Myocyte (in vitro differentiated cells): ENCODE results near the gene TRPM3. TPM values are rescaled to one million over a fixed set of nuclear protein-coding genes. Genes with fewer than 3 reads are reported as not detected.
A peak's percentile ranks its signal among the peaks of the same experiment; 100 is the strongest.
"Not testable (repeated sequence)": the region's sequence is repeated elsewhere in the genome, so short reads cannot be mapped to it uniquely, and the experiment has no call there.

Source experiments
- DNase-seq: peaks from one replicate; pipeline ENCODE4 v3.0.0-alpha.2; 2012; ENCODE audit warnings: low read depth
- total RNA-seq: library from RNA; depleted of rRNA; stranded (reverse); fragments of >200 nt; gene quantifications from 2 replicates; pipeline ENCODE4 v1.2.3, GENCODE V29; 2014

TRPM3 gene
- total RNA-seq, 1 donor from 2014 or later: 0.45 TPM

DNA sequence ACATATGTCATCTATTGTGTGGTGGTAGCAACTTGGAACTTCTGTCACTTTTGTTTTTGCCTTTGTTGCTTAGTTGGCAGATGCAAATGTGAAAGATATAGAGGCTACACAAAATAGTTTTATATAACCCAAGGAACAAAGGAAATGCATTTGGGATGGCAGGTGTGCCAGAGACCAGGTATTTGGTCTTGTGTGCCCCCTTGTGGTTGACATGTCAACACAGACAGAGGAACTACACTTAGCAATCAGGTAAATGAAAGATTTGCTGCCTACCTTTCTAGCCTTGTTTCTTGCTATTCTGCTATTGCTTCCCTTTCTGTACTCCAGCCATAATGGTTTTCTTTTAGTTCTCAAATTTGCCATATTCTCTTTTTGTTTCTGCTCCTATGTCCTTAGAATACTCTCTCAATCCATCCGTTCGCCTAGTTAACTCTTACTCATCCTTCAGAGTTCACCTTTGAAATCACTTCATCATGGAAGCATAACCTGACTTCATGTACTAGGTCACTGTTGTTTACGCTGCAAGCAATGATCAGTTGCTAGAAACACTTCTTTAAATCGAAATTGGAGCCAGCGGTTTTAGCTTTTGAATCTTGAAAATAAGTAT, 119.5 kb downstream of the TRPM3 start:
- peak; percentile 18 for DNase-seq

DNA sequence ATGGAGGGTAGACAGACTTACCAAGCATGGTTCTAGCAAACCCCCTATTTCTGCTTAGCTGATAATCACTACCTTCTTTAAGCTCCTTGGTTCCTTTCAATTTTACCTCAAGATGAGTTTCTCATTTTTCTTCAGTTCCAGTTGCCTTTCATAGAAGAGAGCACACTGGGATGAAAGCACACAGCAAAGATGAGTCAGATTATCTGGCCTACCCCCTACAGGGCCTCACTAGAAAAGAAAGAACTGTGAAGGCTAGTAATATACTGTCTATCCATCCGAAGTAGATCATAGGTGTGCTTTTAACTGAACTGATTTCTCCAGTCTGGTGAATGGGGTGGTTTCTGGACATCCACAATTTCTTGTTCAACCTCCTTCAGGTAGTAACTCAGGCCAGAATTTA, 122.5 kb downstream of the TRPM3 start:
- no peak for DNase-seq

DNA sequence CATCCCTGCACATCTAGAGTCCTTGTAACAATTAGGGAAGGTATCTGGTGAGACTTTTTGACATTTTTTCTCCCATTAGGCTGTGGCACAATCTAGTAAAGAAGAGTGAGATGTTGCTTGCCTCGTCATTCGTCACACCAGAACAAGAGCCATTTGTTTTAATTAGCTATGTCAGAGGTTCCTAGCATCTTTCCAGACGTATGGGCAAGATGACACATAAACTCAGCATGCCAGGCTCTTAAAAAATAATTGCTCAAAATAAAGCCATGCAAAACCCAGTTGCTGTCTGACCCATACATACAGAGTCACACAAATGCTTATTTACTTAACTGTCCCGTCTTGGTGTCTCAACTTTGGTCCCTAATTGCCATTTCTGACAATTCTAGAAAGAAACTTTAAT, 125.9 kb downstream of the TRPM3 start:
- no peak for DNase-seq

DNA sequence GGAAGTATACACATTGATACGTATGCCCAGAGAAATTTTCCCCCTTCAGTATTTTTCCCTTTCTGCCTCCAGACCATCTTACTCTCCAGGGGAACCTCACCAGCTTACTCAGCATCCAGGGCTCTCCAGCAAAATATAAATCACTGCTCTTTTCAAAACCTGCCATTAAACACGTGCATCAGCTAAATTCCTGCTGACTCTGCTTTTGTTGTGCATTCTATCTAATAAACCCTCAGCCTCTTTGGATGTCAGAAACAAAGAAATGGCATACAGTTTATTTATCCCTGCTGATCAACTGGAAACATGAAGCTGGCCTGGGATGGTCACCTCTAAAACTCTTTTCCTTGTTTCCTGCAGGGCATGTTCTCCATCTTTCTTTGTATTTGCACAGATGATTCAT, 126.8 kb downstream of the TRPM3 start:
- no peak for DNase-seq

DNA sequence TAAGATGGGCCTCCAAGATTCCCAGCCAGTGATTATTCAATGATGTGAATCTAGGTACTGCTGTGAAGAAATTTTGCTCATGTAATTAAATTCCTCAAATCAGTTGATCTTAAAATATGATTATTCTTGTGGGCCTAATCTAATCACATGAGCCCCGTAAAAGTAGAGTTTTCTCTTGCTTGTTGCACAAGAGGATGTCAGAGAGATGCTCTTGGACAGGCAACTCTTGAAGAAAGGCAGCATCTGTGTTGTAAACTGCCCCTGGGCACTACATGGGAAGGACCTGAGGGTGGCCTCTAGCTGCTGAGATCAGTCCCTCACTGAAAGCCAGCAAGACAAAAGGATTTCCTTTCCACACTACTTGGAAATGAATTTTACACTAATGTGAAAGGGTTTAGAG, 132.9 kb downstream of the TRPM3 start:
- no peak for DNase-seq

DNA sequence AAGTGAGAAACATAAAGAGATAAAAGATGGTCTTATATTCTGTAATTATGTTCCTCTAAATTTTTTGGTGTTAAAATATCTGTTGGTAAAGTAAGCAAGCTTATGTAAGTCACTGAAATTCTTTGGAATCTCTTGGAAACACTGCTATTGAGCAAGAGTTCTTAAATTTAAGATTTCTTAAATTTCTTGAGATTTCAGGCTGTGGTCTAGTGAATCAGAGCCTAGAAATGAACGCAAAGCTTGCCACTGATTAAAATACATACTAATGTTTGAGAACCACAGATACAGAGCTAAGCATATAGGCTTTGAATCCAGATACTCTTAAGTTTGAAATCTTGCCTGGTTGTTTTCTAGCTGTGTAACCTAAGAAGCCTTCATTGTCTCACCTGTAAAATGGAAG, 133.4 kb downstream of the TRPM3 start:
- DNase-seq: peak; percentile 26

DNA sequence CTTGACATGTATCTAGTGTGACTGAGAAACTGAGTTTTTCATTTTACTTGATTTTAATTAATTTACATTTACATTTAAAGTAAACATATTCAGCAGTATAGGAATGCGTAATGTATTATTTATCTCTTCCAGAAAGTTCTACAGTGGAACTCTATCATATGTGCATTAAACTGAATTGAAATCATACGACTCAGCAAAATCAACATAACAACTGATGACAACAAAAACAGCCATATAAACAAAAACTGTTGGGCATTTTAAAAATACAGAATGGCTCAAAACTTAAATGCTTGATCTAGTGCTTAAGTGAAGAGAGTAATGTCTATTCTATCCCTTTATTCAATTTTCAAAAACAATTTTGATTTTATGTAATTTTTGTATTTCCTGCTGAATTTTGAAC, 134.4 kb downstream of the TRPM3 start:
- DNase-seq: no peak

DNA sequence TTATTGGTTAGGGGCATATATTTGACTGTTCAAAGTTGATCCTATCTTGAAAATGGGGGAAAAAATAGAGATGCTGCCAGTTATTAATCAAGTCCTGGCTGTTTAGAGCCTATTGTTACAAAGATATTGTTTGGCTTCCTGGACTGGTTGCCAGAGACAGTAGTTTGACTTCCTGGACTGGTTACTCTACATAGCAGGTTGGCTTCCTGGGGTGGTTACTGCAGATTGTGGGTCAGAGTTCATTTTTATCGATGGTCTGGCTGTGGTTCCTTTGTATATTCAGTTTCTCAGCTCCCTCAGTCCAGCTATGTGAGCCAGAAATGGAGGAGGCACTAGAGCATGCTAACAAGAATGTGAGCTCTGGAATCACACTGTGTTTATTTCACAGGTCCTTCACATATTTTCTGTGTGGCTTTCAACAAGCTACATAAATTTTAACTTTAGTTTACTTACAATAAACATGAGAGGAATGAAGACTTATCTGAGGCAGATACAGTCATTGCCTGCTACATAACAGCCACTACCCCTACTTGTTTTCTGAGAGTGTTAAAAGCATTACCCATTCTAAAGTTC, 137.6 kb downstream of the TRPM3 start:
- DNase-seq: no peak

DNA sequence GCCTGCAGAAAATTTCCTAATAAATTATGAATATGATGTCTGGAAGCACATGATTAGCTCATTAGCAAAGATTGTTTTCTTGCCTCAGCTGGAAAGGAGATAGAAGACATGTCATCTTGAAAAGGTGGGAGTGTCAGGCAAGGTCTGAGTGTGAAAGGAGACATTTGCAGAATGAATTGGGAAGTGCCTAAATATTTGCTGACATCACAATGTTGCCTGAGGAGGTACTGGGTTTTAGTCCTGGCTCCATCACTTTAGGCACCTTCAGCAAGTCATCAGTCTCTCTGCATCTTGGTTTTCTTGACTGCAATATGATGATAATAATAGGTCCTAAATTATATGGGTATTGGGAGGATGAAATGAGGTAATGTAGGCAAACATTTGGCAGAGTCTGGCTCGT, 140.1 kb downstream of the TRPM3 start:
- no peak for DNase-seq

DNA sequence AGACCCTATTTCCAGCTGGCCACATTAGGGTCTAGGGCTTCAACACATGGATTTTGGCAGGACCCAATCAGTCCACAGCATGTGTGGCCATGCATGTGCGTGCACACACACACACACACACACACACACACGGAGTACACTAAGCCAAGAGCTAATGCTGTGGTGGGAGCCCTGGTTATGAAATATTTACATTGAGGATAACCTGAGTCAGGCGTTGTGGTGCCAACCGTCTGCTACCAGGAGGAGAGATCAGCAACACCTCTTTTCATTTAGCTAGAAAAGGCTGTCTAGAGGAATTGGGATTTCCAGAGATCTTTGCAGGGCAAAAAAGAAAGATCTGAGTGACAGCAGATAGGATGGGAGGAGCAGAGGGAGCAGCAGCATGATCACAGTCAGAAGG, 141.5 kb downstream of the TRPM3 start:
- no peak for DNase-seq

DNA sequence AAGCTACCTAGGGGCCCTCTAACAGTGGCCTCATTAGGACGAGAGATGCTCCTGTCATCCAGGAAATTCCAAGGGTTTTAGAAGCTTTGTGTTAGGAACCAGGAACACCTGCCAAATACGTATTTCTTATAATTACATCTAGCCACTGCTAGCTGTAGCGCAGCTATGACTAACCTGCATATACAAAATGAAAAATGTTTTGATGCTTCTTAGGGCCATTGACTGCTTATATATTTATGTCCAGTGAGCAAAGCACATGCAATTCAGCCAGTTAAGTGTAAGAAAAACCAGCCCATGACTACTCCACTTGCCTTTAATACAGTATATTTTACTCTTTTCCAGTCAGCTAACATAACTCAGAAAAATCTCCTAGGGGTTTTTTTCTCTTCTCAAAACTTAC, 143.3 kb downstream of the TRPM3 start:
- DNase-seq: no peak

DNA sequence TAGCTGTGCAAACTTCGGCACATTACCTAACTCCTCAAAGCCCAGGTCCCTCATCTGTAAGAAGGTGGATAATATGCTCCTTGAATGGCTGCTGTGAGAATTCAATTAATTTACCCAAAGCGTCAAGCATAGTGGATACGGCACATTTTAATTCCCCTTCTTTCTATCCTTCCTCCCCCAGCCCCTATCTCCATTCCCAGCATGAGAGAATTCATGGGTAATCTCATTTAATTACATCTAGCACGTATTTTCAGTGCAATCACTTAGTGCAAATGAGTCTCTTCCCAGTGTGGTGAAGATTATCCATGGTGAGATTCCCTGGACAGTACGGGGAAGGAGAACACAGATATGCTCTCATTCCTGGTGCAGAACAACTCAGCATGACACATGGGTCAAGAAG, 145.6 kb downstream of the TRPM3 start:
- DNase-seq: no peak

DNA sequence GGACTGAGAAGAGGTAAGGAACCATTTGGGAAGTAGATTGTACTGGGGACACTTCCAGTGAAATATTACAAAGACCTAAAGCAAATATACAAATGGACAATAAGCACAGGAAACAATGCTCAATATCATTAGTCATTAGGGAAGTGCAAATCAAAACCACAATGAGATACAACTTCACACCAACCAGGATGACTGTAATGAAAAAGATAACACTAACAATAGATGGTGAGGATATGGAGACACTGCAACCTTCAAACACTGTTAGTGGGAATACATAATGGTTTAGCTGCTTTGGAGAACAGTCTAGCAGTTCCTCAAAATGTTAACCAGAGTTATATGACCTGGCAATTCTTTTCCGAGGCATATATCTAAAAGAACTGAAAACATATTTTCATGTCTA, 149.7 kb downstream of the TRPM3 start:
- no peak for DNase-seq

DNA sequence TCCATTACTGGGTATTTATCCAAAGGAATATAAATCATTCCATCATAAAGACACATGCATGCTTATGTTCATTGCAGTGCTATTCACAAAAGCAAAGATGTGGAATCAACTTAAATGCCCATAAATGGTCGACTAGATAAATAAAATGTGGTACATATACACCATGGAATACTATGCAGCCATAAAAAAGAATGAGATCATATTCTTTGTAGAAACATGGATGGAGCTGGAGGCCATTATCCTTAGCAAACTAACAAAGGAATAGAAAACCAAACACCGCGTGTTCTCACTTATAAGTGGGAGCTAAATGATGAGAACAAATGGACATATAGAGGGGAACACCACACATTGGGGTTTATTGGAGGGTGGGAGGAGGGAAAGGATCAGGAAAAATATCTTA, 155.0 kb downstream of the TRPM3 start:
- not testable (repeated sequence) for DNase-seq

DNA sequence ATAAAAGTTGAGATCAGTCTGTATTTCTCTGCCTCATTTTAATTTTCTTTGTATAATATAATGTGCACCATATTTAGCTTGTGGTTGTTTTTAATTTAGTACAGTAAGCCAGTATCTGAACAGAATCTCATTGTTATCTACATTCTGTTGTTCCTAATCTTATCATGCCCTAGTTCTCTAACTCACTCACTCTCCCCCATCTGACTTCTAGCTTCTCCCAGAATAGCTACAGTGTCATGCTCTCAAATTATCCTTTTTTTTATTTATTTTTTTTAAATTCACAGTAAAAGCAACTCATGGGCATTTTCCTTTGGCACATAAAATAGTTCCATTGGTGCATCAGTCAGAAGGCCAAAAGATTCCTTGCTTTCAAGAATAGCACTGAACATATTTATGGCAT, 156.6 kb downstream of the TRPM3 start:
- DNase-seq: no peak

DNA sequence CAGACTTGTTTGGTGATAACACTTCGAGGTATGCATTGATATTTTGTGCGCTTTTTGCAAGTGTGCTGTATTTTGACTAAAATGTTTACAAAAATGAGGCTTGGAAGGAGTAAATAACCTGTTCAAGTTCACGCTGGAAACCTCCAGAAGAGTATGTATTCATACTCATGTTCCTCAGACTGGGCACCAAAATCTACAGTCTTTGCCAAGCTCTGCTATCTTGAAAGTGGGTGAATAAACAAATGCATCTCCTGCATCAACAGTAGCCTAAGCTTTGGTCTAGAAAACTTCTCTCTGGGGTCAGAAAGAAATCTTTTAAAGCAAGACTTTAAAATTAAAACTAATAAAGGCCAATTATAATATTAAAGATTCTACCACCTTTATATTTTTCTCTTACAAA, 157.9 kb downstream of the TRPM3 start:
- no peak for DNase-seq

DNA sequence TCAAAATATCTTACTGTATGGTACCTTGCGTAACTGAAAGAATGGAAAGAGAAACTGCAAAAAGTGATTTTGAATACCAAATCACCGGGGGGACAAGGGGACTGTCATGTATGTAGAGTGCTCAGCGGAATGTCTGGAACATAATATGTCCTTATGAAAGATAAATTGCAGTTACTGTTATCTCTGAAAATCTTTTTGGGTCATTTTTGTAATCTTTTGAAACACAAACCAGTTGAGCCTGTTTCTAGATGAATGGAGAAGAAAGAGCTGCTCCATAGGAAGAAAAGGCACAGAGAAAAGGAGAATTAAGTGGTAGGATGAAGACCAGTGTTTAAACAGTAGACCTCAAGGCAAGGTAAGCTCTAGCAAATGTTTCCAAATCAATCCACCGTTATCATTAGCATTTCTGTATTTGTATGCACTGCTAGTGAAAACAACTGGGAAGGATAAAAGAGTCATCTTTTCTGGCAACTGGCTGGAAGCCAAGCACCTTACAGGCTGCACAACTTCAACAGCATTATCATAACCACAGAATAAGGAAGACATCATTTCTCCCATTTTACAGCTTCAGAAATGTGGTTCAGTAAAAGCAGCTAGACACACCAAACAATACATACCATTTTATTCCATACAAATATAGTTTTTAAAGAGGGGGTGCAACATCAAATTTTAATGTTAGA, 158.5 kb downstream of the TRPM3 start:
- no peak for DNase-seq

DNA sequence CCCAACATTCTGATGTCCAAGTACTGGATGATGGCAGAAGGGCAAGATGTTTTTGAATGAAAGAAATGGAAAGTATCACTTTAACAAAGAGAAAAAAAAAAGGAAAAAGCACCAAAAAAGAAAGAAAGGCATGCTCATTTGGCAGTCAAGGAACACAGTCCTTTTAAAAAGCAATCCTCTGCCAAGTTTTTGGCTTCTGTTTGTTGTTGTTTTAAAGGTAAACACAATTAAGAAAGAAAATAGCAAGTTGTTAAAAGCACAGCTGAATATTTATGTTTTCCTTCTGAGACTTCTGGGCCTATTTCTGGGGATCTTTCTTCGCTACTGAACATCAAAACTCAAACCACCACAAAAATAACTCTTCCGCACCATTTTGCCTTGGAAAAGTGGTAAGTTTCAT, 162.1 kb downstream of the TRPM3 start:
- no peak for DNase-seq

DNA sequence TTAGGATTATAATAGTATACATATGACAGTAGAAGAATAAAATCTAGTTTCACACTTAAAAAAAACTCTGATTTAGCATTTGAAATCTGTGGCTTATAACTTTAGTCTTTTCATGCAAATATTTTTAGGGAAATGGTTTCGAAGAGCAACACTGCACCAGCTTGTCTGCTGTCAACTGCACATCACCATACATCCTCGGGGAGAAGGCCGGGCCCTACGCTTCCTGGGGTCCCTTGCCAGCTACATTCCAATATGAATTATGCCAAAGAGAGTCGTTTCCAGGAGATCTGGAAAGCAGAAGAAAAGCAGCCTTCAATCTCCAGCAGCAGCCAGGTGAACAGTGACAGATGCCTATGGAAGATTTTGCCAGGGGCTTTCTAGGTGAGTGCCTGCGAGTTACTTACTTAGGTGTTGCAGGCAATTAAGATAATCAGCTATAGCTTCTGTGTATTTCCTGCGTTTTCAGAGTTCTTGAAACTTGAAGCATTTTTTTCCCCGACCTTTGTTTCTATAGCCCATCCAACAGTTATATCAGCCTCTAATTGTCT, 166.8 kb downstream of the TRPM3 start:
- DNase-seq: no peak

DNA sequence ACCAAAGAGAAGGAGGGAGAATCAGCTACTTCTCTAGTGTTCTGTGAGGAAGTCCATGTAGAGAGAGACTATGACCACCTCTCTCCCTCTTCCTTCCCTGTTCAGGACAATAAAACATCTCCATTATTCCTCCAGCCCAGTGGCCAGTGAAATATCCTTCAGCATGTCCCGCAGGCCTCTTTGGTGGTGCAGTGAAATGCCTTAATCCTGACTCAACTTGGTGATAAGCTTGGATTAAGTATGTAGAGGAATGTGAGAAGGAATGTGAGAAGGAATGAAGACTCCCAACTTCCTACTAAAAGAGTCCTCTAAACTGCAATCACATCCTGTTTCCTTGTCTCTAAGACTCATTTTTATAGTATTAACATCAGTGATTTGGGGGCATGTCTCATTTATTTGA, 167.3 kb downstream of the TRPM3 start:
- peak; percentile 86 for DNase-seq

DNA sequence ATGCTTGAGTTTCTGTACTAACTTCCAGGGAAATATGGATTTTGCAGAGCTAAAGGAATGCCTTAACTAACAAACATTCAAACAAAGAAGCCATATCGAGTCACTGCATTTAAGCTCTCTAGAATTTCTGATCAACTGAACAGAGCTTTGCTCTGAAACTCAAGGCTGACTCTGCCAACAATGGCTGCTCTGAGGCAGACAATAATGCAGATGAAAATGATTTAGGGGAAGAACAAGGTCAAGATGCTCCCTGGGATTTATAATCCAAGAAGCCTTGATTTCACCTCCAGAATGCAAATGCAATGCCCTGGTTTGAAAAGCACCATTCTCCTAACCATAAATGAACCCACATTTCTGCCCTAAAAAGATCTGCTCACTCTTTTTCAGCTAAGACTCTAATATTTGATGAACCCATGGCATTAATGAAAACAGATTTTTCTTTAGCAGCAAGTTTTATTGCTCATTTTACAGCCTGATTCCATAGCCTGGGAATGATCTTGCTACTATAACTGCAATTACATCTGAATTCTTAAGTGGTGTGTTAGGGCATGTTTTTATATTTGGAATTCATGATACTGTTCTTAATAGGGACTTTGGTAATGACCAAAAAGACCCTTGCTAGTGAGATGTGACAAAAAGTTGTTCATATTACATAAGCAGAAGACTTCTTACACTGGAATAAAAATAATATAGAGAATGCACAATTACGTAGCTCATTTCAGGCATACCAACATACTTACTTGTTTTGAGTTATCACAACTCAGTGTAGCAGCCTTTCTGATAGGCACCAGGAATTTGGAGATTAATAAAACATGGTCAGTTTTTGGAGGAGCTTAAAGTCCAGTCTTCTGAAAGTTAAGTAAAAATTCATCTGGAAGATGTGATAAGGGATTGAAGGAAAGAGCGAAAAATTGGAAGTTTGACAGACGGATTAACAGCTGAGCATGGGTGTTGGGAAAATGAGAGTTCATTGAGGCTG, 169.4 kb downstream of the TRPM3 start:
- no peak for DNase-seq

DNA sequence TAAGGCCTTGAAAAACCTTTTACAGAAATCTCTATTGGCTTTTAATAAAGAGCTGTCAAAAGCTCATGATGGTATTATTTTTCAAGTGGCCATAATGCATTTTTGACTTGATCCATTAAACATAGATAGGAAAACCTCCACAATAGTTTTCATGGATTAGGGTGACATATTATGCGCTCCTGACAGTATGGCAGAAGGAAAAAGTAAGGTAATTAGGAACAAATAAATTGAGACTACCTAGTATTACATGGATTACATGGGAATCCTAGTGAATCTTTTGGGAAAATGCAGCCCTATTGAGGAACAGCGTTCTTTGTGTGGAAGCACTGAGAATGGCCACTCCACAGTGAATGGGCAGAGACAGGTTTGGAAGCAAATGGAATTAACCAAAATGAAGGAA, 171.2 kb downstream of the TRPM3 start:
- no peak for DNase-seq
